Liver (tissue), 3 donors: ENCODE results near the gene SIM2.

Experiments used
- EGR1 ChIP-seq, 2 donors: IDR thresholded peaks; 2 replicates each; pipeline ENCODE4 v1.6.1; 2016 to 2018; ENCODE audit warnings: antibody characterized with exemption in 2 of 2, low read depth in 2 of 2
- FOXA1 ChIP-seq: IDR thresholded peaks from 2 replicates; pipeline ENCODE4 v1.6.1; 2016; ENCODE audit warnings: antibody characterized with exemption
- GABPA ChIP-seq, 2 donors: IDR thresholded peaks in 1 of 2; conservative IDR thresholded peaks in 1 of 2; 2 replicates each; pipeline ENCODE4 v1.6.1; 2016; ENCODE audit warnings: antibody characterized with exemption in 2 of 2, mild to moderate bottlenecking in 1 of 2, moderate library complexity in 1 of 2
- HNF4G ChIP-seq: IDR thresholded peaks from 2 replicates; pipeline ENCODE4 v1.6.1; 2016; ENCODE audit warnings: antibody characterized with exemption
- JUND ChIP-seq, 2 donors: IDR thresholded peaks; 2 replicates each; pipeline ENCODE4 v1.6.1; 2016; ENCODE audit warnings: antibody characterized with exemption in 2 of 2
- NR2F2 ChIP-seq: IDR thresholded peaks from 2 replicates; pipeline ENCODE4 v1.6.1; 2016; ENCODE audit warnings: antibody characterized with exemption
- RAD21 ChIP-seq, 2 donors: IDR thresholded peaks; 2 replicates each; pipeline ENCODE4 v1.6.1; 2016; ENCODE audit warnings: antibody characterized with exemption in 2 of 2, mild to moderate bottlenecking in 2 of 2
- SP1 ChIP-seq: IDR thresholded peaks from 2 replicates; pipeline ENCODE4 v1.6.1; 2018; ENCODE audit warnings: antibody characterized with exemption, mild to moderate bottlenecking
- TAF1 ChIP-seq: conservative IDR thresholded peaks from 2 replicates; pipeline ENCODE4 v1.6.1; 2016; ENCODE audit warnings: antibody characterized with exemption, mild to moderate bottlenecking
- YY1 ChIP-seq: IDR thresholded peaks from 2 replicates; pipeline ENCODE4 v1.6.1; 2016; ENCODE audit warnings: antibody characterized with exemption, mild to moderate bottlenecking
- TF ChIP-seq, protein P1 (sequence below): fragments of 150-350 bp; IDR thresholded peaks from 2 replicates; pipeline ENCODE4 v1.5.1; 2017; ENCODE audit warnings: improper control_type of control experiment, low read depth, low read length; ENCODE audit not compliant: missing input control
- TF ChIP-seq, protein P2 (sequence below): IDR thresholded peaks from 2 replicates; pipeline ENCODE4 v1.6.1; 2016; ENCODE audit warnings: antibody characterized with exemption
- TF ChIP-seq, protein P3 (sequence below): IDR thresholded peaks from 2 replicates; pipeline ENCODE4 v1.6.1; 2016; ENCODE audit warnings: antibody characterized with exemption
- TF ChIP-seq, protein P4 (sequence below): IDR thresholded peaks from 2 replicates; pipeline ENCODE4 v1.6.1; 2016; ENCODE audit warnings: antibody characterized with exemption, mild to moderate bottlenecking
- donor health status: healthy.
- donor health status: healthy.

DNA sequence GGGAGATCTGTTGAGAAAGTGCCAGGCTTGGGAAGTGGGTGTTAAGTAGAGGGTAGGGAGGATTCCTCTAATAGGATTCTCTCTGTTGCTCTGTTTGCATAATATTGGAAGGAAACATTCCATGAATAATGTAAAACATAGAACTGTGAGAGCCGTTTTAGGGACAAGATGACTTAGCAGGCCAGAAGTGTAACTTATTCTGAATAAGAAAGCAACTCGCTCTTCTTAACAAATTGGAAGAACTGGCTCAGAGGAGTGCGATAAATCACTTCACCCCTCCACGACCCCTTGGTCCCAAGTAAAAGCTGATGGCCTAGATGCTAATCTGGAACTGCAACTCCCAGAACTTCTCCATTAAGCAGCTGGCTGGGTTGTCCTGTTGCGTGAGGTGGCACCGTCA is 19.1 kb downstream of the SIM2 start:
- TF ChIP-seq, protein P1, sequence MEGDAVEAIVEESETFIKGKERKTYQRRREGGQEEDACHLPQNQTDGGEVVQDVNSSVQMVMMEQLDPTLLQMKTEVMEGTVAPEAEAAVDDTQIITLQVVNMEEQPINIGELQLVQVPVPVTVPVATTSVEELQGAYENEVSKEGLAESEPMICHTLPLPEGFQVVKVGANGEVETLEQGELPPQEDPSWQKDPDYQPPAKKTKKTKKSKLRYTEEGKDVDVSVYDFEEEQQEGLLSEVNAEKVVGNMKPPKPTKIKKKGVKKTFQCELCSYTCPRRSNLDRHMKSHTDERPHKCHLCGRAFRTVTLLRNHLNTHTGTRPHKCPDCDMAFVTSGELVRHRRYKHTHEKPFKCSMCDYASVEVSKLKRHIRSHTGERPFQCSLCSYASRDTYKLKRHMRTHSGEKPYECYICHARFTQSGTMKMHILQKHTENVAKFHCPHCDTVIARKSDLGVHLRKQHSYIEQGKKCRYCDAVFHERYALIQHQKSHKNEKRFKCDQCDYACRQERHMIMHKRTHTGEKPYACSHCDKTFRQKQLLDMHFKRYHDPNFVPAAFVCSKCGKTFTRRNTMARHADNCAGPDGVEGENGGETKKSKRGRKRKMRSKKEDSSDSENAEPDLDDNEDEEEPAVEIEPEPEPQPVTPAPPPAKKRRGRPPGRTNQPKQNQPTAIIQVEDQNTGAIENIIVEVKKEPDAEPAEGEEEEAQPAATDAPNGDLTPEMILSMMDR, result no peak
- TF ChIP-seq TAF1, result no peak
- no peak for TF ChIP-seq RAD21 (IDR thresholded peaks at IDR 0.05)
- no peak for TF ChIP-seq JUND (IDR thresholded peaks at IDR 0.05)
- TF ChIP-seq, protein P2, sequence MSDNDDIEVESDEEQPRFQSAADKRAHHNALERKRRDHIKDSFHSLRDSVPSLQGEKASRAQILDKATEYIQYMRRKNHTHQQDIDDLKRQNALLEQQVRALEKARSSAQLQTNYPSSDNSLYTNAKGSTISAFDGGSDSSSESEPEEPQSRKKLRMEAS, result no peak
- TF ChIP-seq, protein P3, sequence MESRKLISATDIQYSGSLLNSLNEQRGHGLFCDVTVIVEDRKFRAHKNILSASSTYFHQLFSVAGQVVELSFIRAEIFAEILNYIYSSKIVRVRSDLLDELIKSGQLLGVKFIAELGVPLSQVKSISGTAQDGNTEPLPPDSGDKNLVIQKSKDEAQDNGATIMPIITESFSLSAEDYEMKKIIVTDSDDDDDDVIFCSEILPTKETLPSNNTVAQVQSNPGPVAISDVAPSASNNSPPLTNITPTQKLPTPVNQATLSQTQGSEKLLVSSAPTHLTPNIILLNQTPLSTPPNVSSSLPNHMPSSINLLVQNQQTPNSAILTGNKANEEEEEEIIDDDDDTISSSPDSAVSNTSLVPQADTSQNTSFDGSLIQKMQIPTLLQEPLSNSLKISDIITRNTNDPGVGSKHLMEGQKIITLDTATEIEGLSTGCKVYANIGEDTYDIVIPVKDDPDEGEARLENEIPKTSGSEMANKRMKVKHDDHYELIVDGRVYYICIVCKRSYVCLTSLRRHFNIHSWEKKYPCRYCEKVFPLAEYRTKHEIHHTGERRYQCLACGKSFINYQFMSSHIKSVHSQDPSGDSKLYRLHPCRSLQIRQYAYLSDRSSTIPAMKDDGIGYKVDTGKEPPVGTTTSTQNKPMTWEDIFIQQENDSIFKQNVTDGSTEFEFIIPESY, result no peak
- no peak for TF ChIP-seq YY1
- no peak for TF ChIP-seq FOXA1
- TF ChIP-seq, protein P4, sequence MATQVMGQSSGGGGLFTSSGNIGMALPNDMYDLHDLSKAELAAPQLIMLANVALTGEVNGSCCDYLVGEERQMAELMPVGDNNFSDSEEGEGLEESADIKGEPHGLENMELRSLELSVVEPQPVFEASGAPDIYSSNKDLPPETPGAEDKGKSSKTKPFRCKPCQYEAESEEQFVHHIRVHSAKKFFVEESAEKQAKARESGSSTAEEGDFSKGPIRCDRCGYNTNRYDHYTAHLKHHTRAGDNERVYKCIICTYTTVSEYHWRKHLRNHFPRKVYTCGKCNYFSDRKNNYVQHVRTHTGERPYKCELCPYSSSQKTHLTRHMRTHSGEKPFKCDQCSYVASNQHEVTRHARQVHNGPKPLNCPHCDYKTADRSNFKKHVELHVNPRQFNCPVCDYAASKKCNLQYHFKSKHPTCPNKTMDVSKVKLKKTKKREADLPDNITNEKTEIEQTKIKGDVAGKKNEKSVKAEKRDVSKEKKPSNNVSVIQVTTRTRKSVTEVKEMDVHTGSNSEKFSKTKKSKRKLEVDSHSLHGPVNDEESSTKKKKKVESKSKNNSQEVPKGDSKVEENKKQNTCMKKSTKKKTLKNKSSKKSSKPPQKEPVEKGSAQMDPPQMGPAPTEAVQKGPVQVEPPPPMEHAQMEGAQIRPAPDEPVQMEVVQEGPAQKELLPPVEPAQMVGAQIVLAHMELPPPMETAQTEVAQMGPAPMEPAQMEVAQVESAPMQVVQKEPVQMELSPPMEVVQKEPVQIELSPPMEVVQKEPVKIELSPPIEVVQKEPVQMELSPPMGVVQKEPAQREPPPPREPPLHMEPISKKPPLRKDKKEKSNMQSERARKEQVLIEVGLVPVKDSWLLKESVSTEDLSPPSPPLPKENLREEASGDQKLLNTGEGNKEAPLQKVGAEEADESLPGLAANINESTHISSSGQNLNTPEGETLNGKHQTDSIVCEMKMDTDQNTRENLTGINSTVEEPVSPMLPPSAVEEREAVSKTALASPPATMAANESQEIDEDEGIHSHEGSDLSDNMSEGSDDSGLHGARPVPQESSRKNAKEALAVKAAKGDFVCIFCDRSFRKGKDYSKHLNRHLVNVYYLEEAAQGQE, result no peak
- TF ChIP-seq EGR1 (IDR thresholded peaks at IDR 0.05; ENCODE audit: low read depth in 2 of 2), result no peak
- TF ChIP-seq HNF4G, result no peak
- TF ChIP-seq NR2F2, result no peak
- no peak for TF ChIP-seq GABPA (IDR thresholded peaks at IDR 0.05 in 1 of 2, conservative IDR thresholded peaks at IDR 0.05 in 1 of 2)
- TF ChIP-seq SP1, result no peak
